Parathyroid adenoma (tissue), 2 donors: ENCODE results near the gene POU6F2.

ENCODE experiments used
- H2AFZ ChIP-seq: fragments of 300-600 bp; sonication (generic); one replicate; pipeline ENCODE4 v1.7.0; 2017; ENCODE audit warnings: antibody characterized with exemption, mild to moderate bottlenecking
- H3K27ac ChIP-seq: fragments of 300-600 bp; sonication (generic); one replicate; pipeline ENCODE4 v1.7.0; 2017
- H3K27me3 ChIP-seq: fragments of 300-600 bp; sonication (generic); one replicate; pipeline ENCODE4 v1.7.0; 2017; ENCODE audit warnings: low read length; ENCODE audit not compliant: control insufficient read depth, insufficient read depth
- H3K36me3 ChIP-seq: fragments of 300-600 bp; sonication (generic); one replicate; pipeline ENCODE4 v1.7.0; 2017; ENCODE audit warnings: low read length; ENCODE audit not compliant: control insufficient read depth, insufficient read depth
- H3K4me1 ChIP-seq: fragments of 300-600 bp; sonication (generic); one replicate; pipeline ENCODE4 v1.7.0; 2017; ENCODE audit warnings: control low read depth
- H3K4me2 ChIP-seq: fragments of 300-600 bp; sonication (generic); one replicate; pipeline ENCODE4 v1.7.0; 2017; ENCODE audit warnings: low read length
- H3K4me3 ChIP-seq: fragments of 300-600 bp; sonication (generic); one replicate; pipeline ENCODE4 v1.7.0; 2017; ENCODE audit warnings: low read depth, low read length
- H3K79me2 ChIP-seq: fragments of 300-600 bp; sonication (generic); one replicate; pipeline ENCODE4 v1.7.0; 2017; ENCODE audit warnings: control low read depth
- H3K9ac ChIP-seq: fragments of 300-600 bp; sonication (generic); one replicate; pipeline ENCODE4 v1.7.0; 2017; ENCODE audit warnings: mild to moderate bottlenecking
- H3K9me3 ChIP-seq: fragments of 300-600 bp; sonication (generic); one replicate; pipeline ENCODE4 v1.7.0; 2017; ENCODE audit warnings: low read length; ENCODE audit not compliant: control insufficient read depth
- TF ChIP-seq, protein P1 (sequence below): fragments of 300-600 bp; sonication (generic); IDR thresholded peaks from one replicate; pipeline ENCODE4 v1.7.0; 2017; ENCODE audit warnings: antibody characterized with exemption, mild to moderate bottlenecking
- donor health status: primary hyperparathyroidism.

The POU6F2 gene

DNA sequence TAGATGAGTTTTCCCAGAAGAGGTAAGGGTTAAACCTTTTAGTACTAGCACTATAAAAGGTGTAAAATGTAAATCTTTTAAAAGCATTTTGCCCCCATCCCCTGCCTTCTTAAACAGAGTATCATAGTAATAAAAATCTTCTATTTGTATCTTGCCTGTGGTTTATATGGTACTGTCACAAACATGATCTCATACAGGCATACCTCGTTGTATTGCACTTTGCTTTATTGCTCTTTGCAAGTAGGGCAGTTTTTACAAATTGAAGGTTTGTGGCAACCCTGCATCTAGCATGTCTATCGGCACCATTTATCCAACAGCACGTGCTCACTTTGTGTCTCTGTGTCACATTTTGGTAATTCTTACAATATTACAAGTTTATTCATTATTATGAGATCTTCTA, 389.7 kb downstream of the POU6F2 start:
- H3K9me3 ChIP-seq: no peaks in the 10 kb centered on the region
- TF ChIP-seq, protein P1, sequence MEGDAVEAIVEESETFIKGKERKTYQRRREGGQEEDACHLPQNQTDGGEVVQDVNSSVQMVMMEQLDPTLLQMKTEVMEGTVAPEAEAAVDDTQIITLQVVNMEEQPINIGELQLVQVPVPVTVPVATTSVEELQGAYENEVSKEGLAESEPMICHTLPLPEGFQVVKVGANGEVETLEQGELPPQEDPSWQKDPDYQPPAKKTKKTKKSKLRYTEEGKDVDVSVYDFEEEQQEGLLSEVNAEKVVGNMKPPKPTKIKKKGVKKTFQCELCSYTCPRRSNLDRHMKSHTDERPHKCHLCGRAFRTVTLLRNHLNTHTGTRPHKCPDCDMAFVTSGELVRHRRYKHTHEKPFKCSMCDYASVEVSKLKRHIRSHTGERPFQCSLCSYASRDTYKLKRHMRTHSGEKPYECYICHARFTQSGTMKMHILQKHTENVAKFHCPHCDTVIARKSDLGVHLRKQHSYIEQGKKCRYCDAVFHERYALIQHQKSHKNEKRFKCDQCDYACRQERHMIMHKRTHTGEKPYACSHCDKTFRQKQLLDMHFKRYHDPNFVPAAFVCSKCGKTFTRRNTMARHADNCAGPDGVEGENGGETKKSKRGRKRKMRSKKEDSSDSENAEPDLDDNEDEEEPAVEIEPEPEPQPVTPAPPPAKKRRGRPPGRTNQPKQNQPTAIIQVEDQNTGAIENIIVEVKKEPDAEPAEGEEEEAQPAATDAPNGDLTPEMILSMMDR: no peak
- no peak overlapping the region for H3K27ac ChIP-seq
- H3K4me1 ChIP-seq: no peaks in the 10 kb centered on the region
- H3K79me2 ChIP-seq: no peaks in the 10 kb centered on the region
- no peak overlapping the region for H2AFZ ChIP-seq
- no peak overlapping the region for H3K9ac ChIP-seq
- H3K4me3 ChIP-seq: no peak overlapping the region
- H3K4me2 ChIP-seq: no peak overlapping the region
- no peaks in the 10 kb centered on the region for H3K27me3 ChIP-seq
- H3K36me3 ChIP-seq: no peaks in the 10 kb centered on the region

DNA sequence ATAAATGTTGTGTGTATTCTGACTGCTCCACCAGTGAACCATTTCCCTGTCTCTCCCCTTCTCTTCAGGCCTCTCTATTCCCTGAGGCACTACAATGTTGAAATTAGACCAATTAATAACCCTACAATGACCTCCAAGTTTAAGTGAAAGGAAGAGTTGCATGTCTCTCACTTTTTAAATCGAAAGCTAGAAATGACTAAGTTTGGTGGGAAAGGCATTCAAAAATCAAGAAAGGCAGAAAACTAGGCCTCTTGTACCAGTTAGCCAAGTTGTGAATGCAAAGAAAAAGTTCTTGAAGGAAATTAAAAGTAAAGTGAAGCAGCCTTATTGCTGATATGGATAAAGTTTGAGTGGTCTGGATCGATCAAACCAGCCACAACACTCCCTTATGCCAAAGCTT, 390.2 kb downstream of the POU6F2 start:
- Histone ChIP-seq H2AFZ (no peak overlapping the region), H3K27me3 (no peaks in the 10 kb centered on the region), H3K9me3 (no peaks in the 10 kb centered on the region), H3K4me2 (no peak overlapping the region), H3K4me1 (no peaks in the 10 kb centered on the region), H3K4me3 (no peak overlapping the region), H3K36me3 (no peaks in the 10 kb centered on the region), H3K27ac (no peak overlapping the region), H3K79me2 (no peaks in the 10 kb centered on the region), H3K9ac (no peak overlapping the region)
- TF ChIP-seq, protein P1: no peak

DNA sequence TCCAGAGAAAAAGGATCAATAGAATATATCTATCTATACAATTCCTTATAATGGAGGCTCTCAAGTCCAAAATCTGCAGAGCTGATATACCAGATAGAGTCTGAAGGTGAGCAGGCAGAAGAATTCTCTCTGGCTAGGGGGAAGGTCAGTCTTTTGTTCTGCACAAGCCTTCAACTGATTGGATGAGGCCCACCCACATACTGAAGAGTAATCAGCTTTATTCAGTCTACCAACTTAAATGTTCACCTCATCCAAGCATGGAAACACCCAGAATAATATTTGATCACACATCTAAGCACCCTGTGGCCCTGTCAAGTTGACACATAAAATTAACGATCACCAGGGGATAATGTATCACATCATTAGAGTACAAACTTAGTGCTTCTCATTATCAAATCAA, 394.7 kb downstream of the POU6F2 start:
- Histone ChIP-seq H3K4me1 (no peaks in the 10 kb centered on the region), H3K27ac (no peak overlapping the region), H3K36me3 (no peaks in the 10 kb centered on the region), H3K9ac (no peak overlapping the region), H3K79me2 (no peaks in the 10 kb centered on the region), H2AFZ (no peak overlapping the region), H3K4me2 (no peak overlapping the region), H3K9me3 (no peaks in the 10 kb centered on the region), H3K27me3 (no peaks in the 10 kb centered on the region), H3K4me3 (no peak overlapping the region)
- TF ChIP-seq, protein P1: no peak

DNA sequence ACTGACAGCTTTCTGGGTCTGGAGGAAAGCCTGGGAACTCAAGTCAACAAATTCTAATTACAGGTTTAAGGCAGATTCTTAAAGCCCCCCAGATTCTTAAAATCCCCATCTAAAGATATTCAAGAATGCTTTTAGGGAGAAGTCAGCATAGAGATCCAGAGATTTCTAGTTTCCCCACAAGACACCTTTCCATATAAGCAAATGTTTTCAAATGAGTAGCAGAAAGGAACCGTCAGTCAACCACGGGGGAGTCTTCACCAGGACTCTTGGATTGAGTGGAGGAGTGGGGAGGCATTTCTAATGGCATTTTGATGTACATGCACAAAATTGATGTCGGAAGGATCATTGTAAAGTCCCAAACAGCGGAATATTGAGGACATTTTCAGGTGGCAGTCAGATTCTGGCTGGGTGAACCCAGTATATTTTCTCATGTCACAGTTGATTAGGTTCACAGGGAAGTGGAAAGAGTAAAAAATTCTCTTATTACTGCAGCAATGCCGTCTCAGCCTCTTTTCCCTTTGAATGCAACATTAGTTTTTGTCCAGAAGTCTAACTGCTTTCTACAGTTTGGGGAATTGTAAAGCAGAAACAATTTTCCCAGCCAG, 396.8 kb downstream of the POU6F2 start:
- no peak overlapping the region for H3K9ac ChIP-seq
- no peak overlapping the region for H2AFZ ChIP-seq
- no peaks in the 10 kb centered on the region for H3K4me1 ChIP-seq
- no peak overlapping the region for H3K4me3 ChIP-seq
- H3K4me2 ChIP-seq: no peak overlapping the region
- H3K36me3 ChIP-seq: no peaks in the 10 kb centered on the region
- TF ChIP-seq, protein P1: no peak
- H3K27me3 ChIP-seq: no peaks in the 10 kb centered on the region
- no peaks in the 10 kb centered on the region for H3K9me3 ChIP-seq
- H3K27ac ChIP-seq: no peak overlapping the region
- no peaks in the 10 kb centered on the region for H3K79me2 ChIP-seq
